HepG2 (cell line): Measurements from ENCODE around the gene STMN3. TPM values are rescaled to one million over a fixed set of nuclear protein-coding genes. Genes with fewer than 3 reads are reported as not detected.
A peak's percentile ranks its signal among the peaks of the same experiment; 100 is the strongest.

Source experiments
- ADNP ChIP-seq: sonication (generic); formaldehyde crosslinking; IDR thresholded peaks from 2 replicates; pipeline ENCODE4 v1.4.0; 2020; ENCODE audit warnings: missing genetic modification reagents
- AHR ChIP-seq: IDR thresholded peaks from 2 replicates; pipeline ENCODE4 v1.6.1; 2018; ENCODE audit warnings: missing genetic modification reagents, missing compliant biosample characterization
- ARNT2 ChIP-seq: sonication (generic); formaldehyde crosslinking; IDR thresholded peaks from 2 replicates; pipeline ENCODE4 v1.8.0; 2022; ENCODE audit warnings: mild to moderate bottlenecking, low read depth, missing genetic modification reagents, moderate library complexity
- CBX5 ChIP-seq: sonication (generic); formaldehyde crosslinking; IDR thresholded peaks from 2 replicates; pipeline ENCODE4 v1.4.0; 2020; ENCODE audit warnings: missing genetic modification reagents, borderline replicate concordance
- DBP ChIP-seq: sonication (generic); formaldehyde crosslinking; IDR thresholded peaks from 2 replicates; pipeline ENCODE4 v1.4.0; 2020; ENCODE audit warnings: missing genetic modification reagents; ENCODE audit errors: not compliant biosample characterization
- HCFC1 ChIP-seq: fragments of 150-350 bp; IDR thresholded peaks from 2 replicates; pipeline ENCODE4 v1.6.1; 2014; ENCODE audit warnings: low read depth, low read length
- IKZF5 ChIP-seq: IDR thresholded peaks from 2 replicates; pipeline ENCODE4 v1.6.1; 2018; ENCODE audit warnings: missing genetic modification reagents, mild to moderate bottlenecking, missing compliant biosample characterization
- MXI1 ChIP-seq: IDR thresholded peaks from 3 replicates; pipeline ENCODE4 v1.6.1; 2012; ENCODE audit warnings: low read depth, low read length, inconsistent platforms, borderline replicate concordance
- NFKB2 ChIP-seq: sonication (generic); formaldehyde crosslinking; IDR thresholded peaks from 2 replicates; pipeline ENCODE4 v1.4.0; 2020; ENCODE audit warnings: missing genetic modification reagents, borderline replicate concordance
- PHF5A ChIP-seq: IDR thresholded peaks from one replicate; pipeline ENCODE4 v1.6.1; 2018; ENCODE audit warnings: low read depth, missing genetic modification reagents; ENCODE audit not compliant: unreplicated experiment
- PLRG1 ChIP-seq: fragments of 450-650 bp; conservative IDR thresholded peaks from 2 replicates; pipeline ENCODE4 v1.6.1; 2016
- RBFOX2 ChIP-seq: fragments of 200-400 bp; formaldehyde crosslinking; IDR thresholded peaks from 2 replicates; pipeline ENCODE4 v1.6.1; 2017; ENCODE audit warnings: low read depth, mild to moderate bottlenecking, low read length
- SATB2 ChIP-seq: sonication (generic); formaldehyde crosslinking; IDR thresholded peaks from 2 replicates; pipeline ENCODE4 v1.5.0; 2020; ENCODE audit warnings: missing genetic modification reagents
- SKI ChIP-seq: fragments of 450-650 bp; IDR thresholded peaks from one replicate; pipeline ENCODE4 v1.6.1; 2018; ENCODE audit warnings: mild to moderate bottlenecking; ENCODE audit not compliant: partially characterized antibody
- TEAD2 ChIP-seq: sonication (generic); formaldehyde crosslinking; IDR thresholded peaks from 2 replicates; pipeline ENCODE4 v1.9.0; 2021; ENCODE audit warnings: missing genetic modification reagents
- WIZ ChIP-seq: sonication (generic); formaldehyde crosslinking; IDR thresholded peaks from 2 replicates; pipeline ENCODE4 v1.5.1; 2020; ENCODE audit warnings: mild to moderate bottlenecking, missing genetic modification reagents
- ZBTB43 ChIP-seq: sonication (generic); formaldehyde crosslinking; conservative IDR thresholded peaks from 2 replicates; pipeline ENCODE4 v1.4.0; 2020; ENCODE audit warnings: missing genetic modification reagents
- ZFP82 ChIP-seq: sonication (generic); formaldehyde crosslinking; IDR thresholded peaks from 2 replicates; pipeline ENCODE4 v1.5.1; 2020; ENCODE audit warnings: mild to moderate bottlenecking, missing genetic modification reagents, borderline replicate concordance
- ZNF205 ChIP-seq: IDR thresholded peaks from 2 replicates; pipeline ENCODE4 v1.6.1; 2018; ENCODE audit warnings: missing biosample characterization, missing genetic modification reagents
- ZNF335 ChIP-seq: sonication (generic); formaldehyde crosslinking; IDR thresholded peaks from 2 replicates; pipeline ENCODE4 v1.4.0; 2020; ENCODE audit warnings: missing genetic modification reagents
- ZNF652 ChIP-seq: IDR thresholded peaks from 2 replicates; pipeline ENCODE4 v1.6.1; 2016; ENCODE audit warnings: low read depth, borderline replicate concordance
- ZNF660 ChIP-seq: sonication (generic); formaldehyde crosslinking; IDR thresholded peaks from 2 replicates; pipeline ENCODE4 v1.5.1; 2020; ENCODE audit warnings: mild to moderate bottlenecking, low read depth, missing genetic modification reagents, borderline replicate concordance
- ZNF720 ChIP-seq: sonication (generic); formaldehyde crosslinking; IDR thresholded peaks from 2 replicates; pipeline ENCODE4 v1.4.0; 2020; ENCODE audit warnings: missing genetic modification reagents
- polyA plus RNA-seq, 8 experiments: library from polyadenylated mRNA; depleted of rRNA in 3 of 8; stranded (reverse) in 7 of 8; unstranded in 1 of 8; fragments of >200 nt; fragmentation: Illumina TruSeq in 4 of 8; extraction: Trizol in 4 of 8; gene quantifications; 2 replicates each; pipeline versions ENCODE4 v1.2.1 to v1.2.3, GENCODE V29; 2011 to 2016; ENCODE audit warnings: low read depth in 4 of 8, missing spikeins in 1 of 8, mixed read lengths in 1 of 8; ENCODE audit not compliant: insufficient read depth in 1 of 8
- total RNA-seq, 5 experiments: library from RNA; depleted of rRNA; stranded (reverse); fragments of >200 nt; fragmentation: Illumina TruSeq; extraction: Trizol; gene quantifications; 2 replicates each; pipeline ENCODE4 v1.2.3, GENCODE V29; 2016; ENCODE audit warnings: low read depth in 1 of 5
- TF ChIP-seq, protein P1 (sequence below): sonication (generic); formaldehyde crosslinking; conservative IDR thresholded peaks from 2 replicates; pipeline ENCODE4 v1.8.1; 2023; ENCODE audit warnings: missing genetic modification reagents
- TF ChIP-seq, protein P2 (sequence below): sonication (generic); formaldehyde crosslinking; IDR thresholded peaks from 2 replicates; pipeline ENCODE4 v1.9.0; 2021; ENCODE audit warnings: missing genetic modification reagents, mild to moderate bottlenecking, borderline replicate concordance

STMN3 gene
- total and polyA plus RNA-seq, 2 of the 13 experiments (the other 11 are each of a cell fraction or from before 2014, with no cell fraction given) = 21.0 to 48.3 TPM

DNA sequence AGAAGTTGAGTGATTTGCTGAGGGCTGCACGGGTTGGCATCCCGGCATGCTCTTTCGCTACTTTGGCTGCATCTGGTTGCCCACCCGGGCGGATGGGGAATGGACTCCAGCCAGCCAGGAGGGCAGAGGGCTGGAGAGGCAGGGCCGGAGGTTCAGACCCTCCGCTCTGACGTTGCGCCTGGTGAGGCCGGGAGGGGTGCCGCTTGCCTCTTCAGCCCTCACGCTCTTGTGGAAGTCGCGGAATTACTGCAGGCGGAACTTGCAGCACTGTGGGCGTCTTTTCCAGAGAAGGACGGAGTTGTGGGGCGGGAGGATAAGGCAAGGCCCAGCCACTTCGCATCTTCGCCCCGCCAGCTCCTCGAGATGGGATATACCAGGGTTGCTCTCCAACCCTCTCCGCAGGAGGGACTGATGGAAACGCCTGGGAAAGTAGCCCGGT, 5.5 kb upstream of the STMN3 start (continued):
- TF ChIP-seq AHR (CRISPR knock-in tag) (no peak), MXI1 (no peak), IKZF5 (CRISPR knock-in tag) (no peak; the same call in 1 of the 2 replicates), ZNF660 (CRISPR knock-in tag) (no peak), HCFC1 (no peak), CBX5 (CRISPR knock-in tag) (no peak), ZFP82 (CRISPR knock-in tag) (no peak), ADNP (no peak), DBP (CRISPR knock-in tag) (no peak), RBFOX2 (no peak), SKI (no peak), ZNF720 (CRISPR knock-in tag) (no peak), PHF5A (CRISPR knock-in tag) (no peak), ZNF335 (CRISPR knock-in tag) (no peak; the same call in 1 of the 2 replicates), NFKB2 (no peak), ZNF205 (CRISPR knock-in tag) (no peak; the same call in 1 of the 2 replicates), PLRG1 (no peak), WIZ (CRISPR knock-in tag) (no peak), TEAD2 (no peak), SATB2 (CRISPR knock-in tag) (no peak), ARNT2 (CRISPR knock-in tag) (no peak), ZNF652 (CRISPR knock-in tag) (no peak), ZBTB43 (0 out of 2 replicates have a peak, but pooled peaks have one; percentile 12)
- TF ChIP-seq, protein P1, sequence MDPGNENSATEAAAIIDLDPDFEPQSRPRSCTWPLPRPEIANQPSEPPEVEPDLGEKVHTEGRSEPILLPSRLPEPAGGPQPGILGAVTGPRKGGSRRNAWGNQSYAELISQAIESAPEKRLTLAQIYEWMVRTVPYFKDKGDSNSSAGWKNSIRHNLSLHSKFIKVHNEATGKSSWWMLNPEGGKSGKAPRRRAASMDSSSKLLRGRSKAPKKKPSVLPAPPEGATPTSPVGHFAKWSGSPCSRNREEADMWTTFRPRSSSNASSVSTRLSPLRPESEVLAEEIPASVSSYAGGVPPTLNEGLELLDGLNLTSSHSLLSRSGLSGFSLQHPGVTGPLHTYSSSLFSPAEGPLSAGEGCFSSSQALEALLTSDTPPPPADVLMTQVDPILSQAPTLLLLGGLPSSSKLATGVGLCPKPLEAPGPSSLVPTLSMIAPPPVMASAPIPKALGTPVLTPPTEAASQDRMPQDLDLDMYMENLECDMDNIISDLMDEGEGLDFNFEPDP = no peak
- TF ChIP-seq, protein P2, sequence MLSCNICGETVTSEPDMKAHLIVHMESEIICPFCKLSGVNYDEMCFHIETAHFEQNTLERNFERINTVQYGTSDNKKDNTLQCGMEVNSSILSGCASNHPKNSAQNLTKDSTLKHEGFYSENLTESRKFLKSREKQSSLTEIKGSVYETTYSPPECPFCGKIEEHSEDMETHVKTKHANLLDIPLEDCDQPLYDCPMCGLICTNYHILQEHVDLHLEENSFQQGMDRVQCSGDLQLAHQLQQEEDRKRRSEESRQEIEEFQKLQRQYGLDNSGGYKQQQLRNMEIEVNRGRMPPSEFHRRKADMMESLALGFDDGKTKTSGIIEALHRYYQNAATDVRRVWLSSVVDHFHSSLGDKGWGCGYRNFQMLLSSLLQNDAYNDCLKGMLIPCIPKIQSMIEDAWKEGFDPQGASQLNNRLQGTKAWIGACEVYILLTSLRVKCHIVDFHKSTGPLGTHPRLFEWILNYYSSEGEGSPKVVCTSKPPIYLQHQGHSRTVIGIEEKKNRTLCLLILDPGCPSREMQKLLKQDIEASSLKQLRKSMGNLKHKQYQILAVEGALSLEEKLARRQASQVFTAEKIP = no peak; the same call in 1 of the 2 replicates
